Measurements from ENCODE around the gene IGF2R.
A peak's percentile ranks its signal among the peaks of the same experiment; 100 is the strongest.
"Not testable (repeated sequence)": the region's sequence is repeated elsewhere in the genome, so short reads cannot be mapped to it uniquely, and the experiment has no call there.

Gene IGF2R, protein sequence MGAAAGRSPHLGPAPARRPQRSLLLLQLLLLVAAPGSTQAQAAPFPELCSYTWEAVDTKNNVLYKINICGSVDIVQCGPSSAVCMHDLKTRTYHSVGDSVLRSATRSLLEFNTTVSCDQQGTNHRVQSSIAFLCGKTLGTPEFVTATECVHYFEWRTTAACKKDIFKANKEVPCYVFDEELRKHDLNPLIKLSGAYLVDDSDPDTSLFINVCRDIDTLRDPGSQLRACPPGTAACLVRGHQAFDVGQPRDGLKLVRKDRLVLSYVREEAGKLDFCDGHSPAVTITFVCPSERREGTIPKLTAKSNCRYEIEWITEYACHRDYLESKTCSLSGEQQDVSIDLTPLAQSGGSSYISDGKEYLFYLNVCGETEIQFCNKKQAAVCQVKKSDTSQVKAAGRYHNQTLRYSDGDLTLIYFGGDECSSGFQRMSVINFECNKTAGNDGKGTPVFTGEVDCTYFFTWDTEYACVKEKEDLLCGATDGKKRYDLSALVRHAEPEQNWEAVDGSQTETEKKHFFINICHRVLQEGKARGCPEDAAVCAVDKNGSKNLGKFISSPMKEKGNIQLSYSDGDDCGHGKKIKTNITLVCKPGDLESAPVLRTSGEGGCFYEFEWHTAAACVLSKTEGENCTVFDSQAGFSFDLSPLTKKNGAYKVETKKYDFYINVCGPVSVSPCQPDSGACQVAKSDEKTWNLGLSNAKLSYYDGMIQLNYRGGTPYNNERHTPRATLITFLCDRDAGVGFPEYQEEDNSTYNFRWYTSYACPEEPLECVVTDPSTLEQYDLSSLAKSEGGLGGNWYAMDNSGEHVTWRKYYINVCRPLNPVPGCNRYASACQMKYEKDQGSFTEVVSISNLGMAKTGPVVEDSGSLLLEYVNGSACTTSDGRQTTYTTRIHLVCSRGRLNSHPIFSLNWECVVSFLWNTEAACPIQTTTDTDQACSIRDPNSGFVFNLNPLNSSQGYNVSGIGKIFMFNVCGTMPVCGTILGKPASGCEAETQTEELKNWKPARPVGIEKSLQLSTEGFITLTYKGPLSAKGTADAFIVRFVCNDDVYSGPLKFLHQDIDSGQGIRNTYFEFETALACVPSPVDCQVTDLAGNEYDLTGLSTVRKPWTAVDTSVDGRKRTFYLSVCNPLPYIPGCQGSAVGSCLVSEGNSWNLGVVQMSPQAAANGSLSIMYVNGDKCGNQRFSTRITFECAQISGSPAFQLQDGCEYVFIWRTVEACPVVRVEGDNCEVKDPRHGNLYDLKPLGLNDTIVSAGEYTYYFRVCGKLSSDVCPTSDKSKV (N-terminal part only)

DNA sequence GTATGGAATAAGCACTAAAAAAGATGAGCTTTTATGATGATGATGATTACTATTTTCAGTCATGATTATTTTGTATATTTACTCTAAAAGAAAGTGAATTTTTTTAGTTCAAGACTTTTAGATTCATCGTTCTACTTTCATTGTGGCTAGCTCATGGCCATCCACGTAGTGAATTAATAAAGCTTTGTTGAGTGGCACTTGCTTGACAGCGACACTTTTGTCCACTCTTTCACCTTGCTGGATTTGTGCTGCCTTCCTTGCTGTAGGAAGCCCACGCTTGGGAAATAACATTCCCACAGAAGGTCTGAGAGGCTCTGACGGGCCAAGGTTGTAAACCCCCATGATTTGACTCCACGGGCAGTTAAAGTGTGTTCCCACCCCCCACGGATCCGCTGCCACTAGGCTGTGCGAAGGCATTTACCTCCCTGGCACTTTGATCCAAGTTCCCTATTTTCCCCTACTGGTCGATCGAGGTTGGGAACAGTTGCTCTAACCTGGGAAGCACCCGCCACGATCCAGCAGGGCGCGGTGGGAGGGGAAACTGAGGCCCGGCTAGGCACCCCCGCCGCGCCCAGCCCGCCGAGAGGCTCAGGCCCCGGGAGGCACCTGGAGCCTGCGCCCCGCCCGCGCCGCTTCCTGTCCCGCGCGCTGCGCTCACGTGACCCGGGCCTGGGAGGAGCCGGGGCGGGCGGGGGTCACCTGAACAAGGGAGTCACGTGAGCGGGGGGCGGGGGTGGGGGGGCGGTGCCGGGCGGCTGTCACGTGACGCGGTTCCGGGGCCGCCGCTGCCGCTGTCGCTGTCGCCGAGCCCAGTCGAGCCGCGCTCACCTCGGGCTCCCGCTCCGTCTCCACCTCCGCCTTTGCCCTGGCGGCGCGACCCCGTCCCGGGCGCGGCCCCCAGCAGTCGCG is at the start of gene IGF2R:
Gene IGF2R (plus strand): TSS at position 788 of the 909 bp plus-strand sequence. CDS start 165 bp downstream, outside the sequence.
- peak; percentile 54 to 82 for DNase-seq

DNA sequence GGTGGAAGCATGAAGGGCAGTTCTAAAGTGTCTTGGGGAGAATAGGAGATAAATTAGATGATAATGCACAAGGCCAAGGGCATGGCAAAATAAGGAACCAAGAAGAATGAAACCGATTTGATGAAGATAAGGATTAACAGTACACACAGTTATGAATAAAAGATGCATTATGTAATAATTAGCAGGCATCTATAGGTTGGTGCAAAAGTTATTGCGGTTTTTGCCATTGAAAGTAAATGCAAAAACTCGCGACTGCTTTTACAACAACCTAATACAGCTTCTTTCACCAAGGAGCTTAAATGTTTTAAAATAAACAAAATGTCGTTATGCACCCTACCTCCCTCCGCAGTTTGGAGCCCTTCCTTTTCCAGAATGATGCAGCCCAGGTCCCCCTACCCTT is 49.1 kb upstream of the IGF2R start:
- no peak for DNase-seq

DNA sequence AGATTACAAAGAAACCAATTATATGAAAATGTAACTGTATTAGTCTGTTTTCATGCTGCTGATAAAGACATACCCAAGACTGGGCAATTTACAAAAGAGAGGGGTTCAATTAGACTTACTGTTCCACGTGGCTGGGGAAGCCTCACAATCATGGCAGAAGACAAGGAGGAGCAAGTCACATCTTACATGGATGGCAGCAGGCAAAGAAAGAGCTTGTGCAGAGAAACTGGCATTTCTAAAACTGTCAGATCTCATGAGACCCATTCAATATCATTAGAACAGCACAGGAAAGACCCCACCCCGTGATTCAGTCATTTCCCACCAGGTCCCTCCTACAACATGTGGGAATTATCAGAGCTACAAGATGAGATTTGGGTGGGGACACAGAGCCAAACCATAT is 44.7 kb upstream of the IGF2R start:
- not testable (repeated sequence) for DNase-seq

DNA sequence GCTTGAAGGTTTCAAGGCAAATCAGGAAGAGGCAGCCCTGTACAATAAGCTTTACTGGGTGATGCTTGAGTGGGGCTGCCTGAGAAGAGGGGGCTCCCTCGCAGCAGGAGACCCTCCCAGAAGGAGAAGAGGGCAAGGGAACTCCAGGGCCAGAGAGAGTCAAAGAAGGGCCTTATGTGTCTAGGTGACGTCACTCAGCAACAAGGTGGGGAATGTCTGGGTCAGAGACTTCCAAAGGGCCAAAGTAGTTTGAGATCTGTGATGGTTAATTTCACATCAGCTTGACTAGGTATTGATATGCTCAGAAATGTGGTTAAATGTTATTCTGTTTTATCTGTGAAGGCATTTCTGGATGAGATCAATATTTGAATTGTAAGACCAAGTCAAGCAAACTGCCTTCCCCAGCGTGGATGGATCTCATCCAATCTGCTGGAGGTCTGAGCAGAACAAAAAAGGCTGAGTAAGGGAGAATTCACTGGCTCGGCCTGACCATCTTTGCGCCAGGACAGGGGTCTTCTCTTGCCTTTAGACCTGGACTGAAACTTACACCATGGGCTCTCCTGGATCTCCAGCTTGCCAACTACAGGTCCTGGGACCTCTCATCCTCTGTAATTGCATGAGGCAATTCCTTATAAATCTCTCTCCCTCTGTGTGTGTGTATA is 42.2 kb upstream of the IGF2R start:
- no peak for DNase-seq

DNA sequence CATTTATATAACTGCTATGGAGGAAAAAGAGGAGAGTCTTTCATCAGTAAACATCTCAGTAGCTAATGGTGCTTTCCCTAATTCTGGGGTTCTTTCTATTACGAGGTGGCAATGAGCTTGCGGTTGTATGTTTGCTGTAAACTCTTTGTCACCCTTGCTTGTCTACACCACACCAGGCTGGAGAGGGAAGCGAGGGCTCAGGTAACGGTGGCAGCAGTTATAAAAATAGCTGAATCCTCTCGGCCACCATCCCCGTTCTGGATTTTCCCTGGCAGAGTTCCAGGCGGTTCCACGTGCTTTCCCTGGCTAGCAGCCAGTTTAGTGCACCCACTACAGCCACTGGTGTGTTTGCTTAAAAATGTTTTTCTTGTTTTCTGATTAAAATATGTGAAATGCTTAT is 39.1 kb upstream of the IGF2R start:
- DNase-seq = no peak

DNA sequence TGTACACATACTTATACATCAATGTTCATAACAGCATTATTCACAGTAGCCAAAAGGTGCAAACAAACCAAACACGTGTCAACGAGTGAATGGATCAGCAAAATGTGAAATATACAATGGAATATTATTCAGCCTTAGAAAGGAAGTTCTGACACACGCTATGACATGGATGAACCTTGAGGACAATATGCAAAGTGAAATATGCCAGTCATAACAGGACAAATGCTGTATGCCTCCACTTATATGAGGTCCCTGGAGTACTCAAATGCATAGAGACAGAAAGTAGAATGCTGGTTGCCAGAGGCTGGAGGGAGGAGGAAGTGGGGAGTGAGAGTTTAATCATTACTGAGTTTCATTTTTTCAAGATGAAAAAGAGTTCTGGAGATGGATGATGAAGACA is 37.8 kb upstream of the IGF2R start:
- no peak for DNase-seq

DNA sequence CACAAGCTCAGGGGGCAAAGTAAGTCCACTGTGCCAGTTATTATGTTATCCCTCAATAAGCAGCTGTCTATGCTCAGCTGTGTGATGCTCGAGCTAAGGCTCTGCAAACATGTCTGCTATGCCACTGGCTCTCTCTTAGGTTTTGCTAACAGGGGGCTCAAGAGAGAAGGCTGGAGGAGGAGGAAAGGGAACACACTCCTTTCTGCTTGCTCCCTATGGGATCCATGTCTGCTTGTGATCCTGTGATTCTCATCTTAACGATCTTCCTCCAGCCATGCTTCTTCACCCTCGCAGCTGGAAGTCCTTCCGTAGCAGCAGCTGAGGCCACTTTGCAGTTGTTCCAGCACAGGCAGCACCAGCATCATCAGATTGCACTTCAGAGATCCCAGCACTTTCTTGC is 37.0 kb upstream of the IGF2R start:
- no peak for DNase-seq

DNA sequence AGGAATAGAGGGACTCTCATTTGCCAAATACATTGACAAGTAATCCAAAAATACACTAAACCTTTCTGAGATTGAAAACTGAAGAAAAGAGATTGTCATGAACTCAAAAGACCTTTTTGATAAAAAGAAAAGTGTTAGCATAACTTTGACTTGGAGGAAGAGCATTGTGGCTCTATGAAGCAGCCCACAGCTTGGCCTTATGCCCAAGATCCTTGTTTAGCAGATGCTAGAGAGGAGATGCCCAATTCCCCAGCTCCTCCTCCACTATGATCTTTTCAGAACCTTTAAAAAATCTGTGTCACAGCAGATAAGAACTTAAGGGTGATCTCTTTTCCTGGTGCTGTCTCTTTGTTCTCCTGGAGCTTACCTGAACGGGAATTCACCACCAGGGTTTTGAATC is 35.8 kb upstream of the IGF2R start:
- DNase-seq = no peak

DNA sequence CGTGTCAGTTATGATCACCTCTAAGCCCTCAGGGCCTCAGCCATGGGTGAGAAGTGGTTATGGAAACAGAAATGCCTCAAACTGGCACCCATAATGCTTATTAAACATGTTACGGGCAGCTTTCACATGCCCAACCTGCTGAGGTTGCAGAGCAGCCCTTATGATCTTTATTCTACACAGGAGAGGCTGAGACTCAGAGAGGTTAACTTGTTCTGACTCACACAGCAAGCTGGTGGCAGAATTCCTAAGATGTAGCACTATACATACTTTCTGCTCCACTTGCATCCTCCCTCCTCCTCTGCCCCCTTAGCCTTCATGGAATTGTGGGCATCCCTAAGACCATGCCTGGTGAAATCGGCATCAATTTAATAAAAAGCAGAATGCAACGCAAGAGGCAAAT is 34.7 kb upstream of the IGF2R start:
- DNase-seq = no peak

DNA sequence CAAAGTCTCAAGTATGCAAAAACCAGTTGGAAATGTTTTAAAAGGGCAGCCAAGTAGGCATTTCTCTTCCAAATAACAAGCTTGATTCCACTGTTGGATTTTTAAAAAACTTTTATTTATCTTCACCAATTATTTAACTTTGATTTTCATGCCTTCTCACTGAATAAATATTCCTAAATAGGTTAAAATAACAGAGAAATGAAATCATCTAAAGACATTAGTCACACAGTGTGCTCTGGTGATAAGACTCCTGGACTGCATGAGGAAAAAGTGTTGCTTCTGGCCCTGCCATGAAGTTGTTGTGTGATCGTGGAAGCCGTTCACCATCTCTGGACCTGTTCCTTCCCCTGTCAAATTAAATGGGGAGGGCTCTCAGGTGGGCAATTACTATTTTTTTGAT is 33.8 kb upstream of the IGF2R start:
- DNase-seq = no peak

DNA sequence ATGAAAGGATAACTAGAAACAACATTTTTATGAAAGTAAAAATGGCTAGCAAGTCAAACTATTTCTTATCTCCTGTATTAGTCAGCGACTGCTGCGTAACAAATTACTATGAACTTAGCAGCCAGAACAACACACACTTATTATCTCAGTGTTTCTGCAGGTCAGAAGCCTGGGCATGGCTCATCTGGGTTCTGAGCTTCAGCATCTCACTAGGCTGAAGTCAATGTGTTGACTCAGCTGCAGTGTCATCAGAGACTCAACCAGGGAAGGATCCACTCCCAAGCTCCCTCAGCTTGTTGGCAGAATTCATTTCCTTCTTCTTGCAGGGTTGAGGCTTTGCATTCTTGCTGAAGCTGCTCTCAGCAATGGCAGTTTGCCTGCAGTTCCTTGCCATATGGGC is 33.2 kb upstream of the IGF2R start:
- DNase-seq = no peak

DNA sequence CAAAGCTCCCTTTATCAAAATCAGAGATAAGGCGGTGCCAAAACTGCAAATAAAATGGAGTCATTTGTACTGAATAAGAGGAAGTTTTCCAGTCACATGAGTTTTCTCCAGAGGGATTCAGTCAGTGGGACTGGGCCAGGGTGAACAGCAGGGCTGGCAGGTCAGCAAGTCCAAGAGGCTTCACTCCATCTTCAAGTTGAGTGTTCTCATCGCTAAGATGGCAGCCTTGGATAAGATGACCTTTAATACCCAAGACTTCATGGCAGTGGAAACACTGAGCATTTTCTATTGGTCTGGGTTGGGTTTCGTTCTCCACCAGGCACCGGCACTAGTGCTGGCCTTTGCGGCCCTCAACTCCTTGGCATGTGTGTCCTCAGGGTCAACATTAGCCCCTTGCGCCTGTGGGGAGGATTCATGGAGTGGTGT is 29.3 kb upstream of the IGF2R start:
- no peak for DNase-seq

DNA sequence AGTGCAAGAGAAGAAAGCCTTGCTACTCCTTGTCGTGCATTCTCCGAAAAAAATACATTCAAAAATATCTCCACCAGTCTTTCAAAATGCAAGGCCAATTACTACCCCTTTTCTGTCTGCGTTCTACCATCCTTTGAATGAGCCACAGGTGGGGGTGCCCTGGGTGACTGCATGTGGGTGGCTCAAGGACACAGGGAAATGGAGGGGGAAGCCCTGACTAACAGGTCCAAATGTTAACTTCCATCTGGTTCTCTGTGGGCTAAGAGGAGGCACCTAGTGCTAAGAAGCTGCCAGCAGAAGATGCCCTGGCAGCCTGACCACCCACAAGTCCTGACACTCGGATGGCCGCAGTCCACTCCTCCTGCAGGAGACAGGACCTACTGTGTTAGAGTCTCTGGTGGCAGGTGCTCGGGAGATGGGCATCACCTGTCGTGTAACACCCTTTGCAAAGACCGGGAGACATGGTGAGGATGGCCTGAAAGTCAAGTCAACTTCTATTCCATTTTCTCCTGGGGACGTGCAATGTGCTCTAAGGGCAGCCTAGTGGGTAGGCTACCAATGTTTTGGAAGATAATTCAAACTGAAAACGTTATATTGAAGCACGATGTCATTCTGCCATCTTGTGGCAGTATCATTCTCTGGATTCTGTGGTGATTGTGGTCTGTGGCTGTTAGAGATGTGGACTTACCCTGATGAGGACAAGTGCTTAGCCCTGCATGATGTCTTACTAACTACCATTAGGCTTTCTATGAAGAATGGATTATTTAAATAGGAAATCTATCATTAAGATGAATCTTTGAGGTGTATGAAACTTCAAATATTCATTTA is 27.4 kb upstream of the IGF2R start:
- peak in 1 of 2 experiments; percentile 2 for DNase-seq

DNA sequence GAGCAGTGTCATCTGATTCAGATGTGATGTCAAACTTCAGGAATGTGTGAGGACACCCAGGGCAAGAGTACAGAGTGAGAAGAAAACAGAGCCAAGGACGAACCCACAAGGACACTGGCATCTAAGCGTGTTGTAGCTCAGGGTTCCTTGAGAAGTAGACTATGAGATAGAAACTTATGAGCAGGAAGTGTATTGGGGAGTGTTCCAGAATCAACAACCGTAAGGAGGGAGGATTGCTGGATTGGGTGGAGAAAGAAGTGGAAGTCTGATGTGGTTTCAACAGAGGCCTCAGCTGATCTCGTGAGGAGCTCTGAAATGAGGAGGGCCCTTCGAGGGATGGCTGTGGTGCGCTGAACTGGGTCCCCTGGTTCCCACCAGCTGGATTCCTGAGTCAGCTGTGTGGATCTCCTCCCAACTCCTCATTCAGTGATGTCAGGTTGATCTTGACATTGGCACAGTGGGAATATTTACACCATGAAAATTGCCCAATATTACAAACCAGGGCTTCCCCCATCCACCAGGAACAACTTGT is 25.7 kb upstream of the IGF2R start:
- DNase-seq = no peak

DNA sequence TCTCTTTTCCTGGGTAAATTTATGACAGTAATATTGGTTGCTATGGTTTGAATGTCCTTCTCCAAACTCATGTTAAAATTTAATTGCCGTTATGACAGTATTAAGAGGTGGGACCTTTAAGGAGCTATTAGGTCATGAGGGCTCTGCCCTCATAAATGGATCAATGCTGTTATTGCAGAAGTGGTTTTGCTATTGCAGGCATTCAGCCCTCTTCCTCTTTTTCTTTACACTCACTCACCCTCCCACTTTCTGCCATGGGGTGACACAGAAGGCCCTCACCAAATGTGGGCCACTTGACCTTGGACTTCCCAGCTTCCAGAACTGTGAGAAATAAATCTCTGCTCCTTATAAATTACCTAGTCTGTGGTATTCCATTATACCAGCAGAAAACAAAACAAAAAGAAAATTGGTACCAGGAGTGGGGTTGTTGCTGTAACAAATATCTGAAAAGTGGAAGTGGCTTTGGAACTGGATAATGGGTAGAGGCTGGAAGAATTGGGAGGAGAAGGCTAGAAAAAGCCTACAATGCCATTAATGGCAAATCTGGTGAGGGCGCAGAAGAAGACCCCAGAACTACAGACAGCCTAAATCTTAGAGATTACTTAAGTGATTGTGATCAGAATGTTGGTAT is 24.8 kb upstream of the IGF2R start:
- no peak for DNase-seq

DNA sequence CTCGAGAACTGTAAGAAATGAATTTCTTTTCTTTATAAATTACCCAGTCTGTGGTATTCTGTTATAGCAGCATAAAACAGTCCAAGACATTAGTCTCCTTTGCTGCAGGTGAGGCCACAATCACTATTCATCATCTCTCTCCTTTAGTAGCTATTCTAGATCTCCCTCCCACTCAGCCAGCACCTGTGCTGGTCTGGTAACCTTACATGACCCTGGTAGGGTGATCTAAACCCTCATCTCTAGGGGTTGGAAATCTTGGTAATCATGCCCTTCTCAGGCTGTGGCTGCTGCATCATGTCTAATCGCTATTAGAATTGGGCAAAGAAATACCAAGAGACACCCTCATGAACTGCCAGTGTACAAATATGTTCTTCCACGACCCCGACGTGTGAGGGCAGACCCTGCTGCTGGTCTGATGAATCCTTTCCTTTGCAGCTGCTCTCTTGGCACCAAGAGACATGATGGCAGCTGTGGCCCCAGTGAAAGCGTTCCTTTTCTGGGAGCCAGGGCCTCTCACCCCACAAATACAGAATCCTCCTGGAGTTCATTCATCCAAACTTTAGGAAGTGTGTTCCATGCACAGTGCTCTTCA is 23.0 kb upstream of the IGF2R start:
- no peak for DNase-seq

DNA sequence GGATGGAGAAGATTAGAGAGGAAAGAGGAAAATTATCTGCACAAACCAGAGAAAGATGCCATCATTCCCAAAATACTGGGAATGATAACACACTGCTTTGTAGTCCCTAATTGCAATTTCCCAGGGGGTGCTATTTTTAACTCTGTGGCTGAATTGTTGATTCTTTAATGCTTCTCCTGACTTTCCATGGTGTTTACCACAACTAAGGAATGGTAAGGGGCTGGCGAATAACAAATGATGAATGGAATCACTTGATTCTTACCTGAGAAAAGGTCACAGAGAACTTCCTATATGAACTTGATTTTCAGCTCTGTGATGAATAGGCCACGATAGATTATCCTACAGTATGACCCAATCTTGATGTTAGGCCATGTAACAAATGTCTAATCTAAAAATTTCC is 22.0 kb upstream of the IGF2R start:
- no peak for DNase-seq

DNA sequence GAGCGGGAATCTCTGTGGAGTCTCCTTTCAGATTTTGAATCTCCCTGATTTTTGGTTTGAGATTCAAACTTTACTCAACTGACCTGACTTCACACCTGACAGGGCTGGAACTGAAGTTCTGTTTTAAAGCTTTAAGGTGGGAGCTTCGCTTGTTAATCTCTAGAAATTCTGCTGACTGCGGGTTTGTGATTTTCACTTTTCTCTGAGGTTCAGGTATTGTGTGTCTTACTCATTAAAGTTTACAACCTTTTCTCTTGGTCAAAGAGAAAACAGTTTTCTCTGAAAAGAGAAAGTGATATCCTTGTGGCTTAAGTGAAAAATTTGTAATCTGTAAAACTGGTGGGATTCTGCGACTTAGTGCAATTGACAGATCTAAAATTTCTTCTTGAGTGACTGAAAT is 20.7 kb upstream of the IGF2R start:
- no peak for DNase-seq

DNA sequence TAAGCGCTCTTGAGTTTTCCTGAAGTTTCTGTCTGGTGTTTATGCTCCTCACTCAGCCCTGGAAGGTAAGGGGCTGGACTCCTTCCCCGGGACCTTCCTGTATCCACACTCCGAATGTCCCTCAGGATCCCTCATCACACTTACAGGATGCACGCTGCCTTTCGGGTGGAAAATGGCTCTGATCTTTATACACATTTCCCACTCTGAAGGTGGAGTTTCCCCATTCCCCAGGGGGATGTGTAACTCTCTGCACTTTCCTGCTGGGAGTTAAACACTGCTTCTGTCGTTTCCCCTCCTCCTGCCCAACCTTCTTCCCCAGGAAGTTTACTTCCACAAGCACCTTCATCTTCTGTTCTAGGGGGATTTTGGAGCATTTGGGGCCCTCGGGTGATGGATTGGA is 17.1 kb upstream of the IGF2R start:
- DNase-seq = no peak
